IMR-90 (cell line): Measurements from ENCODE around the gene NFKBIE.

ENCODE experiments used
- CHD1 ChIP-seq: IDR thresholded peaks from 2 replicates; pipeline ENCODE4 v1.6.1; 2012; ENCODE audit warnings: low read depth, low read length, improper control_type of control experiment
- CTCF ChIP-seq: conservative IDR thresholded peaks from 2 replicates; pipeline ENCODE4 v1.5.1; 2012; ENCODE audit warnings: mild to moderate bottlenecking, low read depth, low read length, improper control_type of control experiment
- ELK1 ChIP-seq: fragments of 150-350 bp; IDR thresholded peaks from 2 replicates; pipeline ENCODE4 v1.6.1; 2016; ENCODE audit warnings: low read depth, mild to moderate bottlenecking, low read length, moderate library complexity, borderline replicate concordance
- FOS ChIP-seq: fragments of 150-350 bp; IDR thresholded peaks from 2 replicates; pipeline ENCODE4 v1.6.1; 2016; ENCODE audit warnings: low read depth, low read length
- MAZ ChIP-seq: IDR thresholded peaks from 2 replicates; pipeline ENCODE4 v1.6.1; 2012; ENCODE audit warnings: low read depth, mild to moderate bottlenecking, low read length, improper control_type of control experiment, moderate library complexity, borderline replicate concordance
- NFE2L2 ChIP-seq: fragments of 150-350 bp; IDR thresholded peaks from 2 replicates; pipeline ENCODE4 v1.6.1; 2016; ENCODE audit warnings: low read depth, mild to moderate bottlenecking, low read length
- POLR2A ChIP-seq: IDR thresholded peaks from 2 replicates; pipeline ENCODE4 v1.6.1; 2012; ENCODE audit warnings: mild to moderate bottlenecking, low read depth, low read length
- RAD21 ChIP-seq: IDR thresholded peaks from 2 replicates; pipeline ENCODE4 v1.6.1; 2012; ENCODE audit warnings: low read length, improper control_type of control experiment
- RFX5 ChIP-seq: IDR thresholded peaks from 2 replicates; pipeline ENCODE4 v1.8.0; 2012; ENCODE audit warnings: low read depth, mild to moderate bottlenecking, low read length, moderate library complexity
- SMC3 ChIP-seq: fragments of 150-350 bp; IDR thresholded peaks from 2 replicates; pipeline ENCODE4 v1.6.1; 2016; ENCODE audit warnings: low read depth, mild to moderate bottlenecking, antibody characterized with exemption, low read length, moderate library complexity

GRCh38 chr6:44255871-44256774, 9.2 kb downstream of the NFKBIE start:
- no peak for TF ChIP-seq CTCF
- no peak for TF ChIP-seq RAD21
- TF ChIP-seq RFX5, result no peak
- no peak for TF ChIP-seq POLR2A
- TF ChIP-seq CHD1, result no peak
- no peak for TF ChIP-seq NFE2L2
- no peak for TF ChIP-seq SMC3
- TF ChIP-seq FOS, result no peak
- no peak for TF ChIP-seq MAZ
- no peak for TF ChIP-seq ELK1
